ENCODE data around the gene CD82. TPM values are rescaled to one million over a fixed set of nuclear protein-coding genes. Genes with fewer than 3 reads are reported as not detected.

CD82 gene
- total RNA-seq, 1 donor from 2014 or later = 4.4 TPM

GRCh38 chr11:44529895-44530412, 35.5 kb upstream of the CD82 start:
- Mint-ChIP-seq H3K4me1 (ENCODE audit: low read depth, unreplicated experiment) (peaks cover 21% of the 10 kb centered on the region), H3K27ac (ENCODE audit: unreplicated experiment) (no peak overlapping the region), H3K9me3 (ENCODE audit: unreplicated experiment) (peaks cover 4% of the 10 kb centered on the region), H3K4me3 (ENCODE audit: unreplicated experiment) (no peak overlapping the region), H3K36me3 (ENCODE audit: unreplicated experiment) (no peaks in the 10 kb centered on the region), H3K27me3 (ENCODE audit: unreplicated experiment) (peaks cover 3% of the 10 kb centered on the region)
- no peak for DNase-seq
- no peak for TF ChIP-seq CTCF (IDR thresholded peaks at IDR 0.05; ENCODE audit: partially characterized antibody, unreplicated experiment)

DNA sequence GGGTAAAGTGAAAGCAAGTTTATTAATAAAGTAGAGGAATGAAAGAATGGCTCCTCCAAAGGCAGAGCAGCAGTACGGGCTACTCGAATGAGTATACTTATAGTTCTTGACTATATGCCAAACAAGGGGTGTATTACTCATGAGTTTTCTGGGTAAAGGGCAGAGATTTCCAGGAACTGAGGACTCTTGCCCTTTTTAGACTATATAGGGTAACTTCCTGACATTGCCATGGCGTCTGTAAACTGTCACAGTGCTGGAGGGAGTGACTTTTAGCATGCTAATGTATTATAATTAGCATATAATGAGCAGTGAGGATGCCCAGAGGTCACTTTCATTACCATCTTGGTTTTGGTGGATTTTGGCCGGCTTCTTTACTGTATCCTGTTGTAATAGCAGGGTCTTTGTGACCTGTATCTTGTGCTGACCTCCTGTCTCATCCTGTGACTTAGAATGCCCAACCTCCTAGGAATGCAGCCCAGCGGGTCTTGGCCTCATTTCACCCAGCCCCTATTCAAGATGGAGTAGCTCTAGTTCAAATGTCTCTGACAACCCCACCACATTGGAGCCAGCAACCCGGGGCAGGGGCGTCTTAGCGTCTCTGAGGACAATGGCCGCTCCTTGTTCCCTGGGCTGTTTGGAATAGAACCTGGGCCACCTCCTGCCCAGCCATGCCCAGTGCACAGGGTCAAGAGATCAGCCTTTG, 34.9 kb upstream of the CD82 start:
- H3K27ac Mint-ChIP-seq (ENCODE audit: unreplicated experiment) = no peak overlapping the region
- TF ChIP-seq CTCF (IDR thresholded peaks at IDR 0.05; ENCODE audit: partially characterized antibody, unreplicated experiment) = no peak
- H3K27me3 Mint-ChIP-seq (ENCODE audit: unreplicated experiment) = peaks cover 3% of the 10 kb centered on the region
- H3K36me3 Mint-ChIP-seq (ENCODE audit: unreplicated experiment) = no peaks in the 10 kb centered on the region
- peaks cover 21% of the 10 kb centered on the region for H3K4me1 Mint-ChIP-seq (ENCODE audit: low read depth, unreplicated experiment)
- H3K4me3 Mint-ChIP-seq (ENCODE audit: unreplicated experiment) = no peak overlapping the region
- DNase-seq = no peak
- H3K9me3 Mint-ChIP-seq (ENCODE audit: unreplicated experiment) = peaks cover 3% of the 10 kb centered on the region

- Mint-ChIP-seq H3K27me3 (ENCODE audit: unreplicated experiment) (peaks cover 7% of the 10 kb centered on the region), H3K36me3 (ENCODE audit: unreplicated experiment) (no peaks in the 10 kb centered on the region), H3K27ac (ENCODE audit: unreplicated experiment) (no peak overlapping the region), H3K4me3 (ENCODE audit: unreplicated experiment) (no peak overlapping the region), H3K4me1 (ENCODE audit: low read depth, unreplicated experiment) (peaks cover 21% of the 10 kb centered on the region), H3K9me3 (ENCODE audit: unreplicated experiment) (peaks cover 3% of the 10 kb centered on the region)
- DNase-seq = no peak
- TF ChIP-seq CTCF (IDR thresholded peaks at IDR 0.05; ENCODE audit: partially characterized antibody, unreplicated experiment) = no peak
Measured at GRCh38 chr11:44531116-44531504, 34.4 kb upstream of the CD82 start.

DNA sequence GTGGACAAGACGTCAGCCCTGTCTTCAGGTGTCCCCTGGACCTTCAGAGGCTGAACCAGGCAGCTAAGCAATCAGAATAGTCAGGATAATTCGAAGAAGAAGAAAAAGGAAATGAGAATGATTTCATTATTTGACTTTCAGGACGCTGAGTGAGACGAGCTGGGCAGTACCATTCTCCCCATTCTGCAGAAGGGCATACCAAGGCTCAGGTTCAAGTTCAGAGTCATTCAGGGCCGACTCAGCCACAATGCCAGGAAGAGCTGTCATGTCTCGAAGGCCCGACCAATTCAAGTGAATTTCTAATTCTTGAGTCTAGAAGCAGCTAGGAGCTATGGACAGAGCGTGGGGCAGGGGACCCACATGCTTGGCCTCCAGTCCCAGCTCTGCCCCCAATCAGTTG, 33.8 kb upstream of the CD82 start:
- Mint-ChIP-seq H3K36me3 (ENCODE audit: unreplicated experiment) (no peaks in the 10 kb centered on the region), H3K27ac (ENCODE audit: unreplicated experiment) (no peak overlapping the region), H3K4me3 (ENCODE audit: unreplicated experiment) (no peak overlapping the region), H3K4me1 (ENCODE audit: low read depth, unreplicated experiment) (peaks cover 21% of the 10 kb centered on the region), H3K27me3 (ENCODE audit: unreplicated experiment) (peaks cover 9% of the 10 kb centered on the region), H3K9me3 (ENCODE audit: unreplicated experiment) (peaks cover 3% of the 10 kb centered on the region)
- no peak for DNase-seq
- no peak for TF ChIP-seq CTCF (IDR thresholded peaks at IDR 0.05; ENCODE audit: partially characterized antibody, unreplicated experiment)

GRCh38 chr11:44532809-44533208, 32.7 kb upstream of the CD82 start:
- peaks cover 9% of the 10 kb centered on the region for H3K27me3 Mint-ChIP-seq (ENCODE audit: unreplicated experiment)
- no peaks in the 10 kb centered on the region for H3K36me3 Mint-ChIP-seq (ENCODE audit: unreplicated experiment)
- TF ChIP-seq CTCF (IDR thresholded peaks at IDR 0.05; ENCODE audit: partially characterized antibody, unreplicated experiment) = no peak
- peaks cover 18% of the 10 kb centered on the region for H3K4me1 Mint-ChIP-seq (ENCODE audit: low read depth, unreplicated experiment)
- no peak for DNase-seq
- no peak overlapping the region for H3K4me3 Mint-ChIP-seq (ENCODE audit: unreplicated experiment)
- H3K9me3 Mint-ChIP-seq (ENCODE audit: unreplicated experiment) = peaks cover 3% of the 10 kb centered on the region
- H3K27ac Mint-ChIP-seq (ENCODE audit: unreplicated experiment) = no peak overlapping the region

Data from glutamatergic neuron (in vitro differentiated cells).